Measurements from ENCODE around the gene LAMA2.

LAMA2 gene

DNA sequence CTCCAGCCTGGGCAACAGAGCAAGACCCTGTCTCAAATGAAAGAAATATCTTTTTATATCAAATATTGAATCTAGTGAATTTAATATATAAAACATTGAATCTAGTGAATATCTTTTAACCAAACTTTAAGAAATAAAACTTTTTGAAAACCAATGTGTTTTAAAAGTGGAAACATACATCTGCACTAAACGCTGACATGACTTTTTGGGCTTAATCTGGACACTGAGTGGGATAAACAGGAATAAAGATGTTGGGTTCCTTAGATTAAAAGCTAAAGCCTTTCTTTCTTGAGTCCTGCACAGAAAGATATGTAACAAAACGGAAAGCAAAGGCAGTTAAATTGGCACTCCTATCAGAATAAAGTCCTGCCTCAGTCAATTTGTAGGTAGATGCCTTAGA, 636.8 kb downstream of the LAMA2 start:
- Histone ChIP-seq H3K4me3 (ENCODE audit: low read length) (no peak overlapping the region), H3K9ac (ENCODE audit: low read length) (no peak overlapping the region), H3K9me2 (replicated peaks; ENCODE audit: insufficient read depth, low read length) (no peaks in the 10 kb centered on the region), H3K4me2 (ENCODE audit: low read depth, low read length) (no peak overlapping the region), H3K36me3 (replicated peaks; ENCODE audit: insufficient read depth, low read length) (no peaks in the 10 kb centered on the region), H3K4me1 (ENCODE audit: low read length) (no peaks in the 10 kb centered on the region), H3F3A (ENCODE audit: insufficient read depth, low read length) (no peaks in the 10 kb centered on the region), H3K79me2 (ENCODE audit: low read length) (no peaks in the 10 kb centered on the region), H3K27ac (ENCODE audit: low read length) (no peak overlapping the region), H3K9me3 (replicated peaks; ENCODE audit: insufficient read depth, low read length) (no peaks in the 10 kb centered on the region), H3K27me3 (replicated peaks; ENCODE audit: insufficient read depth, low read length) (no peaks in the 10 kb centered on the region), H4K20me1 (ENCODE audit: insufficient read depth, low read length) (no peaks in the 10 kb centered on the region), H2AFZ (ENCODE audit: low read length) (no peak overlapping the region)
- TF ChIP-seq, protein P1, sequence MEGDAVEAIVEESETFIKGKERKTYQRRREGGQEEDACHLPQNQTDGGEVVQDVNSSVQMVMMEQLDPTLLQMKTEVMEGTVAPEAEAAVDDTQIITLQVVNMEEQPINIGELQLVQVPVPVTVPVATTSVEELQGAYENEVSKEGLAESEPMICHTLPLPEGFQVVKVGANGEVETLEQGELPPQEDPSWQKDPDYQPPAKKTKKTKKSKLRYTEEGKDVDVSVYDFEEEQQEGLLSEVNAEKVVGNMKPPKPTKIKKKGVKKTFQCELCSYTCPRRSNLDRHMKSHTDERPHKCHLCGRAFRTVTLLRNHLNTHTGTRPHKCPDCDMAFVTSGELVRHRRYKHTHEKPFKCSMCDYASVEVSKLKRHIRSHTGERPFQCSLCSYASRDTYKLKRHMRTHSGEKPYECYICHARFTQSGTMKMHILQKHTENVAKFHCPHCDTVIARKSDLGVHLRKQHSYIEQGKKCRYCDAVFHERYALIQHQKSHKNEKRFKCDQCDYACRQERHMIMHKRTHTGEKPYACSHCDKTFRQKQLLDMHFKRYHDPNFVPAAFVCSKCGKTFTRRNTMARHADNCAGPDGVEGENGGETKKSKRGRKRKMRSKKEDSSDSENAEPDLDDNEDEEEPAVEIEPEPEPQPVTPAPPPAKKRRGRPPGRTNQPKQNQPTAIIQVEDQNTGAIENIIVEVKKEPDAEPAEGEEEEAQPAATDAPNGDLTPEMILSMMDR (IDR thresholded peaks at IDR 0.05; ENCODE audit: low read length) = no peak
- no peak for TF ChIP-seq EZH2phosphoT487 (IDR thresholded peaks at IDR 0.05; ENCODE audit: low read length)
- no peak for TF ChIP-seq EZH2 (optimal IDR thresholded peaks at IDR 0.05; ENCODE audit: low read depth, low read length)
- DNase-seq = no peak

DNA sequence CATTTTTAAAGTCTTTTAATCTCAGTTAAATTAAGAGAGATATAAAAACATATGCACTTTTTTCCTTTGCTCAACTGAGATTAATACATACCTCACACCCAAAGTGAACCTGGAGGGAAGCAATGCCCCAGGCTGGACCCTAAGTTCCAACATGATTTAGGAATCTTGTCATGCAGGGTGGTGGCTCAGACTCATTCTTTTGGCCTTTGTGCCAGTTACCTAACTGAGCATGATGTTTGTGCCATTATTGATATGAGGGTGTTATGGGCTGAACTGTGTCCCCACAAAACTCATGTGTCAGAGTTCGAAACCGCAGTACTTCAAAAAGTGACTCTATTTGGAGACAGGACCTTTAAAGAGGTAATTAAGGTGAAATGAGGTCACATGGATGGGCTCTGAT, 639.0 kb downstream of the LAMA2 start:
- Histone ChIP-seq H3K79me2 (ENCODE audit: low read length) (no peaks in the 10 kb centered on the region), H3K4me3 (ENCODE audit: low read length) (no peak overlapping the region), H3K36me3 (replicated peaks; ENCODE audit: insufficient read depth, low read length) (no peaks in the 10 kb centered on the region), H3K4me1 (ENCODE audit: low read length) (no peaks in the 10 kb centered on the region), H3K9me2 (replicated peaks; ENCODE audit: insufficient read depth, low read length) (no peaks in the 10 kb centered on the region), H3F3A (ENCODE audit: insufficient read depth, low read length) (no peaks in the 10 kb centered on the region), H4K20me1 (ENCODE audit: insufficient read depth, low read length) (no peaks in the 10 kb centered on the region), H3K9ac (ENCODE audit: low read length) (no peak overlapping the region), H3K4me2 (ENCODE audit: low read depth, low read length) (no peak overlapping the region), H2AFZ (ENCODE audit: low read length) (no peak overlapping the region), H3K27me3 (replicated peaks; ENCODE audit: insufficient read depth, low read length) (no peaks in the 10 kb centered on the region), H3K9me3 (replicated peaks; ENCODE audit: insufficient read depth, low read length) (no peaks in the 10 kb centered on the region), H3K27ac (ENCODE audit: low read length) (no peak overlapping the region)
- no peak for DNase-seq
- TF ChIP-seq EZH2phosphoT487 (IDR thresholded peaks at IDR 0.05; ENCODE audit: low read length) = no peak

DNA sequence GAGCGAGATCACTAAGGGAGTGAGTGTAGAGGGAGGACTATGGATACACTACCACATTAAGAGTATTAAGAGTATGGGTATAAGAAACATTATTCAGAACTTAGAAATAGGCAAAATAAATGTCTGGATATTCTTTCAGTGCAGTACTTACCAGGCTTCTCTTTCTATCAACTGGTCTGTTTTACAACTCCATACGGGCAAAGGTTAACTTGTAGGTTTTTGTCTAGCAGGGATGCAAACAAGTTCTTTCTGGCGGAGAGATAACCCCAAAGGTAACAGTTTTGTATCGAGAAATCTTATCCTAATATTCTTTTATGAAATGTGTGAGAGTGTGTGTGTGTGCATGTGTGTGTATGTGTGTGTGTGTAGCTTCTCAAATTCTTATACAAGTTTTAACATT, 640.9 kb downstream of the LAMA2 start:
- H3F3A ChIP-seq (ENCODE audit: insufficient read depth, low read length) = no peaks in the 10 kb centered on the region
- H3K27me3 ChIP-seq (replicated peaks; ENCODE audit: insufficient read depth, low read length) = no peaks in the 10 kb centered on the region
- H2AFZ ChIP-seq (ENCODE audit: low read length) = no peak overlapping the region
- no peak overlapping the region for H3K9ac ChIP-seq (ENCODE audit: low read length)
- H3K36me3 ChIP-seq (replicated peaks; ENCODE audit: insufficient read depth, low read length) = no peaks in the 10 kb centered on the region
- H3K27ac ChIP-seq (ENCODE audit: low read length) = no peak overlapping the region
- H3K4me2 ChIP-seq (ENCODE audit: low read depth, low read length) = no peak overlapping the region
- H3K4me1 ChIP-seq (ENCODE audit: low read length) = no peaks in the 10 kb centered on the region
- TF ChIP-seq, protein P1 (IDR thresholded peaks at IDR 0.05; ENCODE audit: low read length) = no peak
- no peak for TF ChIP-seq EZH2 (optimal IDR thresholded peaks at IDR 0.05; ENCODE audit: low read depth, low read length)
- no peak for TF ChIP-seq EZH2phosphoT487 (IDR thresholded peaks at IDR 0.05; ENCODE audit: low read length)
- H3K9me3 ChIP-seq (replicated peaks; ENCODE audit: insufficient read depth, low read length) = no peaks in the 10 kb centered on the region
- DNase-seq = no peak
- no peak overlapping the region for H3K4me3 ChIP-seq (ENCODE audit: low read length)
- H3K9me2 ChIP-seq (replicated peaks; ENCODE audit: insufficient read depth, low read length) = no peaks in the 10 kb centered on the region
- no peaks in the 10 kb centered on the region for H3K79me2 ChIP-seq (ENCODE audit: low read length)
- H4K20me1 ChIP-seq (ENCODE audit: insufficient read depth, low read length) = no peaks in the 10 kb centered on the region

DNA sequence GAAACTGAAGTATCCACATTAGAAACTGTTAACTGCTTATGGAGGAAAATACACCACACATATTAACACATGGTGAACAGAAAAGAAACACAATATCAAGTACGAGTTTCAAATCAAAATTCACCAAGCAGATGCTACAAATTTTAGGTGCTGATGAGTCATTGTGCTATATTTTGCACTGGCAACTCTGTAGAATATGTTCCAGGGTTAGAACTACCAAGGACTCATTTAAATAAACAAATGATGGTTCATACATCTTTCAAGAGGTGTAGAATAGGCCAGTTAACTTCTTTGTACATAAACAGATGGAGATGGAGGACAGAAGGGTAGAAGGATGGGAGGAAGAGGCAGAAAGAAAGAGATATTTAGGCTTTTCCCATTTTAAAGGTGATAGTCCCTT, 642.1 kb downstream of the LAMA2 start:
- H3K9me3 ChIP-seq (replicated peaks; ENCODE audit: insufficient read depth, low read length) = no peaks in the 10 kb centered on the region
- no peak for DNase-seq

More for the DNA sequence above, 642.1 kb downstream of the LAMA2 start:
- Histone ChIP-seq H3K4me1 (ENCODE audit: low read length) (no peaks in the 10 kb centered on the region), H3K9me2 (replicated peaks; ENCODE audit: insufficient read depth, low read length) (no peaks in the 10 kb centered on the region), H3K36me3 (replicated peaks; ENCODE audit: insufficient read depth, low read length) (no peaks in the 10 kb centered on the region), H3K4me3 (ENCODE audit: low read length) (no peak overlapping the region), H3K79me2 (ENCODE audit: low read length) (no peaks in the 10 kb centered on the region), H4K20me1 (ENCODE audit: insufficient read depth, low read length) (no peaks in the 10 kb centered on the region), H3K4me2 (ENCODE audit: low read depth, low read length) (no peak overlapping the region), H3K27me3 (replicated peaks; ENCODE audit: insufficient read depth, low read length) (no peaks in the 10 kb centered on the region), H3F3A (ENCODE audit: insufficient read depth, low read length) (no peaks in the 10 kb centered on the region), H3K27ac (ENCODE audit: low read length) (no peak overlapping the region), H3K9ac (ENCODE audit: low read length) (no peak overlapping the region), H2AFZ (ENCODE audit: low read length) (no peak overlapping the region)
- TF ChIP-seq, protein P1 (IDR thresholded peaks at IDR 0.05; ENCODE audit: low read length) = no peak
- no peak for TF ChIP-seq EZH2phosphoT487 (IDR thresholded peaks at IDR 0.05; ENCODE audit: low read length)
- TF ChIP-seq EZH2 (optimal IDR thresholded peaks at IDR 0.05; ENCODE audit: low read depth, low read length) = no peak
